ENCODE measurements around the gene MSLN. TPM values are rescaled to one million over a fixed set of nuclear protein-coding genes. Genes with fewer than 3 reads are reported as not detected.

The MSLN gene
- total RNA-seq, 1 experiment from 2014 or later, result 0.73 TPM

DNA sequence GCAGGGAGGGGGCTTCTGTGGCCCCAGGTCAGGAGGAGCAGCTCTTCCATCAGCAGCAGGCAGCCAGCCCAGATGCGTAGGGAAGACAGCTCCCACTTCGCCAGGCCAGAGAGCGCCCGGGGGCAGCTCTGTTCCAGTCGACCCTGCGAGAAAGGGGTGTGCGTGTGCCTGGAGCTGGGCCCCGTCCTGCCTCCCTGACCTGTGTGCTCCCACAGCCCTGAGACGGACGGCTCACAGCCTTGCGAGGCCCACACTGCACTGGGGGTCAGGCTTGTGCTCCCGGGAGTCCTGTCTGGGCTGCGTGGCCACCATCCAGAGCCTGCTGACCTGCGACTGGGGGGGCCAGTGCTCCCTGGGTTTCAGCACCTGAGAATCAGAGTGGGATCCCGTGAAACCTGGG lies 469 bp upstream of the MSLN start:
- no peaks in the 10 kb centered on the region for H4K20me1 ChIP-seq (ENCODE audit: low read length)
- ChIA-PET POLR2A (ENCODE audit: unreplicated experiment) (no interaction called here), CTCF (no interaction called here)
- ATAC-seq (no peak), DNase-seq (no peak)
- H2AFZ ChIP-seq (ENCODE audit: low read length), result no peak overlapping the region
- H3K4me2 ChIP-seq (ENCODE audit: low read length), result no peak overlapping the region
- intact Hi-C loops (cut with micrococcal nuclease), result no loop called here
- BruUV-seq (replicated peaks), result TSS peak; percentile 24
- no peaks in the 10 kb centered on the region for H3K36me3 ChIP-seq (ENCODE audit: low read depth, low read length)
- no peaks in the 10 kb centered on the region for H3K27me3 ChIP-seq (ENCODE audit: low read length)
- TF ChIP-seq EZH2 (IDR thresholded peaks at IDR 0.05; ENCODE audit: low read length, unreplicated experiment), result no peak
- TF ChIP-seq, protein P1, sequence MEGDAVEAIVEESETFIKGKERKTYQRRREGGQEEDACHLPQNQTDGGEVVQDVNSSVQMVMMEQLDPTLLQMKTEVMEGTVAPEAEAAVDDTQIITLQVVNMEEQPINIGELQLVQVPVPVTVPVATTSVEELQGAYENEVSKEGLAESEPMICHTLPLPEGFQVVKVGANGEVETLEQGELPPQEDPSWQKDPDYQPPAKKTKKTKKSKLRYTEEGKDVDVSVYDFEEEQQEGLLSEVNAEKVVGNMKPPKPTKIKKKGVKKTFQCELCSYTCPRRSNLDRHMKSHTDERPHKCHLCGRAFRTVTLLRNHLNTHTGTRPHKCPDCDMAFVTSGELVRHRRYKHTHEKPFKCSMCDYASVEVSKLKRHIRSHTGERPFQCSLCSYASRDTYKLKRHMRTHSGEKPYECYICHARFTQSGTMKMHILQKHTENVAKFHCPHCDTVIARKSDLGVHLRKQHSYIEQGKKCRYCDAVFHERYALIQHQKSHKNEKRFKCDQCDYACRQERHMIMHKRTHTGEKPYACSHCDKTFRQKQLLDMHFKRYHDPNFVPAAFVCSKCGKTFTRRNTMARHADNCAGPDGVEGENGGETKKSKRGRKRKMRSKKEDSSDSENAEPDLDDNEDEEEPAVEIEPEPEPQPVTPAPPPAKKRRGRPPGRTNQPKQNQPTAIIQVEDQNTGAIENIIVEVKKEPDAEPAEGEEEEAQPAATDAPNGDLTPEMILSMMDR (conservative IDR thresholded peaks at IDR 0.05; ENCODE audit: low read depth, low read length), result no peak
- TF ChIP-seq EZH2phosphoT487 (IDR thresholded peaks at IDR 0.05; ENCODE audit: borderline replicate concordance, low read length), result no peak
- H3K4me1 ChIP-seq (ENCODE audit: insufficient read depth, low read length), result peaks cover 13% of the 10 kb centered on the region
- H3K4me3 ChIP-seq (ENCODE audit: low read length), result no peak overlapping the region
- H3F3A ChIP-seq (ENCODE audit: low read length, unreplicated experiment), result no peaks in the 10 kb centered on the region
- no peaks in the 10 kb centered on the region for H3K9me2 ChIP-seq (replicated peaks; ENCODE audit: low read length)
- no peaks in the 10 kb centered on the region for H3K79me2 ChIP-seq (ENCODE audit: low read length)
- no peak overlapping the region; the same call in 1 of the 2 replicates for H3K9ac ChIP-seq (ENCODE audit: low read length)
- H3K9me3 ChIP-seq (ENCODE audit: low read length), result no peaks in the 10 kb centered on the region
- no peak overlapping the region for H3K27ac ChIP-seq (ENCODE audit: low read length)

DNA sequence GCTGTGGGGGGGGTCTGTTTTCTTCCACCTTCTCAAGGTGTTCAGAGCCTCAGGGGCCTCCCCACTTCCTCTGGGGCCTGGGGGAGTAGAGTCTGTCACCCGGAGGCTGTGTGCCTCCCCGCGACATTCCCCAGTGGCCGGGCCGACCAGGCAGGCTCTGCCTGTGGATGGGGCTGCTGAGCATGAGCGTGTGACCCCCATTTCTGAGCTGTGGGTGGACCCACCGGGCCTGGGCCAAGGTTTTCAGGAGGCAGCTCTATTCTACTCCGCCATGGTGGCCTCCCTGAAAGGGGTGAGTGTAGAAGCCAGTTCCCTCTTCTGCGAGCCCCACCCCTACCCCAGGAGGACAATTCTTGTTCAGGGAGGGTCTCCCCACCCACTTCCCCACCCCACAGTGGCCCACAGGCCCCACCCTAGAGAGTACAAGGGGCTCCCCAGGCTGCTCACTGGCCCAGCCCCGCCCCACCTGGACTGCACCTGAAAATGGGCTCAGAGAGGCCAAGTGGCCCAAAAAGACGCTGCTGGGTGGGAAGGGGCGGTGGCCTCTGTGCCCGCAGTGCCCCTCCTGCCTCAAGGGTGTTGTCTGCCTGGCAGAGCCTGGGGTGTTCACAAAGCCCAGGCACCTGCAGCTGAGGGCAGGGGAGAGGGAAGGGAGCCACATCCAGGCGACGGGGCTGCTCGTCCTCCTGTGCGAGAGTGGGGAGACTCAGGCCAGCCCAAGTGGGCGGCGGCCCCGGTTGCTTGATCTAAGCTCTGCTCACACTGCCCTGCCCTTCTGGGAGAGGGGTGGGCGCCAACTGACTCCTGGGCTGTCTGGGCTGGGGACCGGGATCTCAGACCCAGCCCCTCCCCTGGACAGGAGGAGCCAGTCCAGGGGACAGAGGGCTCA lies 1.3 kb downstream of the MSLN start:
- Histone ChIP-seq H2AFZ (ENCODE audit: low read length) (no peak overlapping the region), H4K20me1 (ENCODE audit: low read length) (no peaks in the 10 kb centered on the region), H3K4me1 (ENCODE audit: insufficient read depth, low read length) (peaks cover 13% of the 10 kb centered on the region), H3K9me3 (ENCODE audit: low read length) (no peaks in the 10 kb centered on the region), H3K9me2 (replicated peaks; ENCODE audit: low read length) (no peaks in the 10 kb centered on the region), H3K4me3 (ENCODE audit: low read length) (no peak overlapping the region), H3K79me2 (ENCODE audit: low read length) (no peaks in the 10 kb centered on the region), H3F3A (ENCODE audit: low read length, unreplicated experiment) (no peaks in the 10 kb centered on the region), H3K27me3 (ENCODE audit: low read length) (no peaks in the 10 kb centered on the region), H3K4me2 (ENCODE audit: low read length) (no peak overlapping the region), H3K9ac (ENCODE audit: low read length) (no peak overlapping the region), H3K36me3 (ENCODE audit: low read depth, low read length) (no peaks in the 10 kb centered on the region), H3K27ac (ENCODE audit: low read length) (no peak overlapping the region)
- ChIA-PET POLR2A (ENCODE audit: unreplicated experiment) (no interaction called here), CTCF (no interaction called here)
- no peak for ATAC-seq
- intact Hi-C loops (cut with micrococcal nuclease), result no loop called here
- DNase-seq, result no peak
- TF ChIP-seq, protein P1 (conservative IDR thresholded peaks at IDR 0.05; ENCODE audit: low read depth, low read length), result no peak
- no peak for TF ChIP-seq EZH2phosphoT487 (IDR thresholded peaks at IDR 0.05; ENCODE audit: borderline replicate concordance, low read length)
- TF ChIP-seq EZH2 (IDR thresholded peaks at IDR 0.05; ENCODE audit: low read length, unreplicated experiment), result no peak
- no TSS peak for BruUV-seq (replicated peaks)

DNA sequence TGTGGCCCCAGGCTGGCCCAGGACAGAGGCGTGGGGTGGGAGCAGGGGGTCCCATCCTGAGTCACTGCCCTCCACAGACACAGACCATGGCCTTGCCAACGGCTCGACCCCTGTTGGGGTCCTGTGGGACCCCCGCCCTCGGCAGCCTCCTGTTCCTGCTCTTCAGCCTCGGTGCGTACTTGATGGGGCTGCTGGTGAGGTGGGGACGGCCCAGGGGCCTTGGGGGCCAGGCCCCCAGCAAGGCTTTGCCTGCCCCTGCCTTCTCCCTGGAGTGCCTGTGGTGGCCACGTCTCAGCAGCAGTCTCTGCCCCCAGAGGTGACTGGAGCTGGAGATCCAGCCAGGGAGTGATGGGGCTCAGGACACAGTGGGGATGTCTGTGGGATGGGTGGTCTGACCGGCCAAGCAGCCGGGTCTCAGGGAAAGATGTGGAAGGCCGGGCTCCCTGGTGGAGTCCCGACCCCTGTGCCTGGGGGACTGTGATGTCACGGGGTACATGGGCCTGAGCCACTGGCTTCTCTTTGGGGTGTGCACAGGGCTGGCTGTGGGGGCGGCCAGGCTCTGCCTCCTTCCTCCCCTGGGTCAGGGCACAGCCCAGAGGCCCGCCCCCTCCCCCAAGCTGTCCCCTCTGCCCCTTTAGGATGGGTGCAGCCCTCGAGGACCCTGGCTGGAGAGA lies 2.2 kb downstream of the MSLN start:
- ATAC-seq (no peak), DNase-seq (no peak)
- Histone ChIP-seq H3K79me2 (ENCODE audit: low read length) (no peaks in the 10 kb centered on the region), H3K4me2 (ENCODE audit: low read length) (no peak overlapping the region), H3K4me1 (ENCODE audit: insufficient read depth, low read length) (peaks cover 13% of the 10 kb centered on the region), H3F3A (ENCODE audit: low read length, unreplicated experiment) (no peaks in the 10 kb centered on the region), H3K36me3 (ENCODE audit: low read depth, low read length) (no peaks in the 10 kb centered on the region), H3K9me2 (replicated peaks; ENCODE audit: low read length) (no peaks in the 10 kb centered on the region), H4K20me1 (ENCODE audit: low read length) (no peaks in the 10 kb centered on the region), H2AFZ (ENCODE audit: low read length) (no peak overlapping the region), H3K9ac (ENCODE audit: low read length) (no peak overlapping the region), H3K27me3 (ENCODE audit: low read length) (no peaks in the 10 kb centered on the region), H3K4me3 (ENCODE audit: low read length) (no peak overlapping the region), H3K27ac (ENCODE audit: low read length) (no peak overlapping the region), H3K9me3 (ENCODE audit: low read length) (no peaks in the 10 kb centered on the region)
- ChIA-PET POLR2A (ENCODE audit: unreplicated experiment) (no interaction called here), CTCF (no interaction called here)
- intact Hi-C loops (cut with micrococcal nuclease), result no loop called here
- TF ChIP-seq, protein P1 (conservative IDR thresholded peaks at IDR 0.05; ENCODE audit: low read depth, low read length), result no peak
- TF ChIP-seq EZH2 (IDR thresholded peaks at IDR 0.05; ENCODE audit: low read length, unreplicated experiment), result no peak
- BruUV-seq (replicated peaks), result no TSS peak

Data from PC-3 (cell line).